Ishikawa (cell line): ENCODE results near the gene FSHR.

ENCODE experiments used
- CEBPB ChIP-seq: IDR thresholded peaks from 2 replicates; pipeline ENCODE4 v1.6.1; 2012
- CREB1 ChIP-seq: IDR thresholded peaks from 2 replicates; pipeline ENCODE4 v1.6.1; 2012; ENCODE audit warnings: low read depth
- EGR1 ChIP-seq: IDR thresholded peaks from 2 replicates; pipeline ENCODE4 v1.6.1; 2012
- EP300 ChIP-seq: IDR thresholded peaks from 2 replicates; pipeline ENCODE4 v1.6.1; 2012; ENCODE audit warnings: borderline replicate concordance
- FOXM1 ChIP-seq: IDR thresholded peaks from 2 replicates; pipeline ENCODE4 v1.6.1; 2012; ENCODE audit warnings: low read depth, borderline replicate concordance
- MAX ChIP-seq: IDR thresholded peaks from 2 replicates; pipeline ENCODE4 v1.6.1; 2012
- NFIC ChIP-seq: IDR thresholded peaks from 2 replicates; pipeline ENCODE4 v1.6.1; 2012
- RAD21 ChIP-seq: IDR thresholded peaks from 2 replicates; pipeline ENCODE4 v1.6.1; 2012; ENCODE audit warnings: low read depth
- REST ChIP-seq: IDR thresholded peaks from 2 replicates; pipeline ENCODE4 v1.6.1; 2012; ENCODE audit warnings: low read depth, mild to moderate bottlenecking
- TAF1 ChIP-seq: IDR thresholded peaks from 2 replicates; pipeline ENCODE4 v1.6.1; 2012; ENCODE audit warnings: low read depth, mild to moderate bottlenecking
- TCF12 ChIP-seq: IDR thresholded peaks from 2 replicates; pipeline ENCODE4 v1.6.1; 2012; ENCODE audit warnings: low read depth
- TEAD4 ChIP-seq: IDR thresholded peaks from 2 replicates; pipeline ENCODE4 v1.6.1; 2012
- USF1 ChIP-seq: IDR thresholded peaks from 2 replicates; pipeline ENCODE4 v1.6.1; 2012
- YY1 ChIP-seq: IDR thresholded peaks from 2 replicates; pipeline ENCODE4 v1.6.1; 2012; ENCODE audit warnings: low read depth
- ZBTB7A ChIP-seq: IDR thresholded peaks from 2 replicates; pipeline ENCODE4 v1.6.1; 2012; ENCODE audit warnings: low read depth

FSHR gene

GRCh38 chr2:49029406-49029805 lies 124.9 kb downstream of the FSHR start:
- TF ChIP-seq FOXM1 = no peak
- no peak for TF ChIP-seq RAD21
- TF ChIP-seq ZBTB7A = no peak
- TF ChIP-seq EP300 = no peak
- no peak for TF ChIP-seq REST
- TF ChIP-seq TCF12 = no peak
- TF ChIP-seq CEBPB = no peak
- TF ChIP-seq NFIC = no peak
- no peak for TF ChIP-seq CREB1
- no peak for TF ChIP-seq MAX
- TF ChIP-seq USF1 = no peak
- no peak for TF ChIP-seq TAF1
- TF ChIP-seq YY1 = no peak
- TF ChIP-seq EGR1 = no peak
- no peak for TF ChIP-seq TEAD4

- TF ChIP-seq USF1 = no peak
- TF ChIP-seq NFIC = no peak
- no peak for TF ChIP-seq ZBTB7A
- TF ChIP-seq CREB1 = no peak
- no peak for TF ChIP-seq TEAD4
- TF ChIP-seq RAD21 = no peak
- TF ChIP-seq MAX = no peak
- TF ChIP-seq FOXM1 = no peak
- no peak for TF ChIP-seq CEBPB
- TF ChIP-seq TAF1 = no peak
These were observed 126.2 kb downstream of the FSHR start for GRCh38 chr2:49028101-49028500.

- TF ChIP-seq CEBPB = no peak
- TF ChIP-seq TEAD4 = no peak
- TF ChIP-seq CREB1 = no peak
- no peak for TF ChIP-seq FOXM1
- TF ChIP-seq USF1 = no peak
- no peak for TF ChIP-seq REST
These were observed 127.6 kb downstream of the FSHR start for GRCh38 chr2:49026706-49027105.

GRCh38 chr2:49021271-49021670 lies 133.0 kb downstream of the FSHR start:
- no peak for TF ChIP-seq EP300
- no peak for TF ChIP-seq TCF12
- TF ChIP-seq RAD21 = no peak
- no peak for TF ChIP-seq EGR1
- TF ChIP-seq YY1 = no peak

- no peak for TF ChIP-seq TAF1
These were observed 149.1 kb downstream of the FSHR start for GRCh38 chr2:49005261-49005660.

- TF ChIP-seq EP300 (no peak), RAD21 (no peak), FOXM1 (no peak)
These were observed 150.2 kb downstream of the FSHR start for GRCh38 chr2:49004036-49004626.
